HepG2 (cell line): ENCODE results near the gene PAQR5. TPM values are rescaled to one million over a fixed set of nuclear protein-coding genes. Genes with fewer than 3 reads are reported as not detected.

Experiments
- ATAC-seq: fragments of 200-7000 bp; cut with Tn5 transposase; 3 replicates; pipeline ENCODE4 v1.9.1; 2020; ENCODE audit warnings: mild to moderate bottlenecking, moderate library complexity
- BruUV-seq: library from RNA; stranded (reverse); fragments of 400-500 nt; replicated peaks from 2 replicates; lab custom pipeline; 2021; lab: Mats Ljungman, UMichigan
- CTCF ChIA-PET: fragments of 300-600 bp; formaldehyde crosslinking; extraction: SDS; loops from one replicate; lab custom pipeline; 2021; ENCODE audit warnings: low total read pairs, inconsistent platforms, low intra/inter-chr PET ratio; lab: Yijun Ruan, JAX
- POLR2A ChIA-PET: fragments of 350-600 bp; sonication (Branson Sonifier 250); formaldehyde crosslinking; loops from one replicate; lab custom pipeline; 2020; ENCODE audit warnings: antibody characterized with exemption, inconsistent platforms; lab: Yijun Ruan, JAX
- DNase-seq: peaks from one replicate; pipeline ENCODE4 v3.0.0-alpha.2; 2015; ENCODE audit warnings: low spot score
- FAIRE-seq: peaks from 3 replicates; lab custom pipeline; 2011; peaks lifted over from hg19 to GRCh38; lab: Jason Lieb, UNC
- H2AFZ ChIP-seq: one replicate; pipeline ENCODE4 v1.6.1; 2011; ENCODE audit warnings: low read length, inconsistent platforms
- H3K27ac ChIP-seq: fragments of 300-600 bp; 3 replicates; pipeline ENCODE4 v1.8.0; 2011; ENCODE audit warnings: mixed run types, mild to moderate bottlenecking, mixed read lengths, low read length, inconsistent platforms; ENCODE audit not compliant: insufficient read depth; ENCODE audit errors: extremely low read length
- H3K27me3 ChIP-seq, 2 experiments: fragments of 200-600 bp in 1 of 2; 2 replicates in 1 of 2; 3 replicates in 1 of 2; pipeline versions ENCODE4 v1.6.0 to v1.8.0; 2011; ENCODE audit warnings: low read length in 2 of 2, mild to moderate bottlenecking in 2 of 2, moderate library complexity in 2 of 2, inconsistent platforms in 1 of 2; ENCODE audit not compliant: insufficient read depth in 2 of 2, control insufficient read depth in 1 of 2
- H3K36me3 ChIP-seq, 2 experiments: fragments of 200-600 bp in 1 of 2; replicated peaks in 1 of 2; 2 replicates in 1 of 2; 3 replicates in 1 of 2; pipeline versions ENCODE4 v1.5.1 to v1.8.0; 2011; ENCODE audit warnings: low read length in 2 of 2, inconsistent platforms in 1 of 2; ENCODE audit not compliant: insufficient read depth in 2 of 2, control insufficient read depth in 1 of 2
- H3K4me1 ChIP-seq: 2 replicates; pipeline ENCODE4 v1.5.1; 2012; ENCODE audit warnings: low read length, inconsistent platforms; ENCODE audit not compliant: insufficient read depth
- H3K4me2 ChIP-seq: 2 replicates; pipeline ENCODE4 v1.6.0; 2011; ENCODE audit warnings: low read depth, low read length, inconsistent platforms
- H3K4me3 ChIP-seq, 3 experiments: fragments of 200-600 bp in 1 of 3; sonication (generic), shearing (Covaris generic) in 1 of 3; replicated peaks in 1 of 3; 2 replicates each; pipeline ENCODE4 v1.5.1; 2011 to 2016; ENCODE audit warnings: low read length in 3 of 3, inconsistent platforms in 2 of 3, low read depth in 2 of 3, mild to moderate bottlenecking in 2 of 3, control low read depth in 1 of 3, mixed read lengths in 1 of 3; ENCODE audit not compliant: insufficient read depth in 1 of 3
- H3K79me2 ChIP-seq: one replicate; pipeline ENCODE4 v1.6.1; 2011; ENCODE audit warnings: low read length, inconsistent platforms; ENCODE audit not compliant: insufficient read depth
- H3K9ac ChIP-seq: 2 replicates; pipeline ENCODE4 v1.6.0; 2011; ENCODE audit warnings: mild to moderate bottlenecking, low read depth, low read length, inconsistent platforms; ENCODE audit not compliant: insufficient read depth
- H3K9me3 ChIP-seq: 2 replicates; pipeline ENCODE4 v1.5.1; 2012; ENCODE audit warnings: mild to moderate bottlenecking, low read length
- H4K20me1 ChIP-seq: 2 replicates; pipeline ENCODE4 v1.6.0; 2011; ENCODE audit warnings: inconsistent platforms, mild to moderate bottlenecking, low read length, moderate library complexity; ENCODE audit not compliant: insufficient read depth
- CBX2 ChIP-seq, 2 experiments: fragments of 200-600 bp in 1 of 2; sonication (generic); formaldehyde crosslinking in 1 of 2; IDR thresholded peaks; 2 replicates each; pipeline versions ENCODE4 v1.7.0 to v1.8.1; 2018 to 2022; ENCODE audit warnings: low read depth in 2 of 2, low read length in 1 of 2, mild to moderate bottlenecking in 1 of 2, missing genetic modification reagents in 1 of 2
- CHD2 ChIP-seq: IDR thresholded peaks from 2 replicates; pipeline ENCODE4 v1.6.1; 2011; ENCODE audit warnings: low read depth, low read length, improper control_type of control experiment
- CREB1 ChIP-seq, 2 experiments: fragments of 450-650 bp in 1 of 2; IDR thresholded peaks; 2 replicates each; pipeline ENCODE4 v1.6.1; 2016 to 2017; ENCODE audit warnings: control low read depth in 1 of 2, mild to moderate bottlenecking in 1 of 2, missing compliant biosample characterization in 1 of 2, missing genetic modification characterization in 1 of 2
- ELF1 ChIP-seq: sonication (generic); formaldehyde crosslinking; IDR thresholded peaks from 2 replicates; pipeline ENCODE4 v1.4.0; 2020; ENCODE audit warnings: missing genetic modification reagents
- NPAS2 ChIP-seq: sonication (generic); formaldehyde crosslinking; IDR thresholded peaks from 2 replicates; pipeline ENCODE4 v1.8.0; 2022; ENCODE audit warnings: mild to moderate bottlenecking, missing genetic modification reagents, borderline replicate concordance
- ZFP36 ChIP-seq: fragments of 150-350 bp; IDR thresholded peaks from 2 replicates; pipeline ENCODE4 v1.6.1; 2018; ENCODE audit warnings: borderline replicate concordance, low read length, low read depth; ENCODE audit not compliant: partially characterized antibody
- ZNF615 ChIP-seq: sonication (generic); formaldehyde crosslinking; IDR thresholded peaks from 2 replicates; pipeline ENCODE4 v1.5.0; 2020; ENCODE audit warnings: mild to moderate bottlenecking, missing genetic modification reagents, borderline replicate concordance
- WGBS: methylation state at CpG from one replicate; pipeline ENCODE4 v1.1.6; 2017; ENCODE audit warnings: low lambda C conversion rate; 5-methylcytosine and 5-hydroxymethylcytosine counted together
- in situ Hi-C: cut with HindIII; loops from 2 replicates; pipeline ENCODE4 v1.10.0; 2017; ENCODE audit warnings: low pct_unique_long_range_greater_than_20kb; ENCODE audit not compliant: extremely low pct_ligation_motif_present
- intact Hi-C: fragments of 100-400 bp; cut with micrococcal nuclease; formaldehyde crosslinking; loops from one replicate; pipeline ENCODE4 v1.10.0; 2022; ENCODE audit not compliant: unreplicated experiment
- polyA plus RNA-seq, 8 experiments: library from polyadenylated mRNA; depleted of rRNA in 3 of 8; stranded (reverse) in 7 of 8; unstranded in 1 of 8; fragments of >200 nt; fragmentation: Illumina TruSeq in 4 of 8; extraction: Trizol in 4 of 8; gene quantifications; 2 replicates each; pipeline versions ENCODE4 v1.2.1 to v1.2.3, GENCODE V29; 2011 to 2016; ENCODE audit warnings: low read depth in 4 of 8, missing spikeins in 1 of 8, mixed read lengths in 1 of 8; ENCODE audit not compliant: insufficient read depth in 1 of 8
- total RNA-seq, 5 experiments: library from RNA; depleted of rRNA; stranded (reverse); fragments of >200 nt; fragmentation: Illumina TruSeq; extraction: Trizol; gene quantifications; 2 replicates each; pipeline ENCODE4 v1.2.3, GENCODE V29; 2016; ENCODE audit warnings: low read depth in 1 of 5
- TF ChIP-seq, protein P1 (sequence below): sonication (generic); formaldehyde crosslinking; IDR thresholded peaks from 2 replicates; pipeline ENCODE4 v1.4.0; 2020; ENCODE audit warnings: mild to moderate bottlenecking, missing genetic modification reagents

The PAQR5 gene
- total and polyA plus RNA-seq, 2 of the 13 experiments (the other 11 are each of a cell fraction or from before 2014, with no cell fraction given) = 0.53 to 1.3 TPM

DNA sequence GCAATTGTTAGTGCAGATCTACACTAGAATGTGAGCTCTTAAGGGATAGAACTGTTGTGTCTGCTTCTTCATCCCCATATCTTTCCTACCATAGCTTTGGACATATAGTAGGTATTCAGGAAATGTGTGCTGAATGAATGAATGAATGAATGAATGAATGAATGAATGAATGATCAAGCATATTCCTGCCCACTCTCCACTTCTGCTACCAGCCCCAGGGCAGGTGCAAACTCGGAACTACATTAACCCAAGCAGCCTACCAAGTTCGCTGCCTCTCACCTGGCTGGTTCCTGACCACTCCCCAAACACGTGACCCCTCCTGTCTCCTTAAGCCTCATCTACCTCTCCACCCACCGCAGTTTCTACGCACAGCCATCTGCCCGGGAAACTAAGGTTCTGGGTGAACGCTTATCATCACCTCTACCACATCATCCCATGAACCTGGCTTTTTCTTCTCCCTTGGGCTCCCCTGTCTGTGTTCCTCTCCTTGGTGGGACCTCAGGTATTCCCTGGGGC, 26.8 kb downstream of the PAQR5 start:
- Histone ChIP-seq H3K27me3 (peaks cover 0 to 5% of the 10 kb centered on the region in 2 experiments; a peak in 1 of 5 replicates), H3K4me2 (no peak overlapping the region), H4K20me1 (no peaks in the 10 kb centered on the region), H3K9me3 (no peaks in the 10 kb centered on the region), H3K36me3 (no peaks in the 10 kb centered on the region), H3K79me2 (no peaks in the 10 kb centered on the region), H3K27ac (no peak overlapping the region), H3K4me1 (peaks cover 7% of the 10 kb centered on the region; the same call in 1 of the 2 replicates), H3K4me3 (no peak overlapping the region), H3K9ac (no peak overlapping the region), H2AFZ (no peak overlapping the region)
- DNase-seq = no peak
- CTCF ChIA-PET = no interaction called here
- POLR2A ChIA-PET = no interaction called here
- intact Hi-C loops = no loop called here
- TF ChIP-seq NPAS2 (CRISPR knock-in tag) (no peak), CHD2 (no peak), ZFP36 (no peak), CREB1 (IDR thresholded peaks at IDR 0.05) (no peak), CREB1 (CRISPR knock-in tag; IDR thresholded peaks at IDR 0.05) (no peak), ZNF615 (CRISPR knock-in tag) (no peak), ELF1 (CRISPR knock-in tag) (no peak), CBX2 (IDR thresholded peaks at IDR 0.05; ENCODE audit: low read depth, low read length) (no peak), CBX2 (CRISPR knock-in tag; IDR thresholded peaks at IDR 0.05; ENCODE audit: low read depth) (no peak)
- TF ChIP-seq, protein P1, sequence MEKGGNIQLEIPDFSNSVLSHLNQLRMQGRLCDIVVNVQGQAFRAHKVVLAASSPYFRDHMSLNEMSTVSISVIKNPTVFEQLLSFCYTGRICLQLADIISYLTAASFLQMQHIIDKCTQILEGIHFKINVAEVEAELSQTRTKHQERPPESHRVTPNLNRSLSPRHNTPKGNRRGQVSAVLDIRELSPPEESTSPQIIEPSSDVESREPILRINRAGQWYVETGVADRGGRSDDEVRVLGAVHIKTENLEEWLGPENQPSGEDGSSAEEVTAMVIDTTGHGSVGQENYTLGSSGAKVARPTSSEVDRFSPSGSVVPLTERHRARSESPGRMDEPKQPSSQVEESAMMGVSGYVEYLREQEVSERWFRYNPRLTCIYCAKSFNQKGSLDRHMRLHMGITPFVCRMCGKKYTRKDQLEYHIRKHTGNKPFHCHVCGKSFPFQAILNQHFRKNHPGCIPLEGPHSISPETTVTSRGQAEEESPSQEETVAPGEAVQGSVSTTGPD (CRISPR knock-in tag) = no peak
- BruUV-seq = no TSS peak
- ATAC-seq = no peak
- FAIRE-seq = no peak
- in situ Hi-C loops = no loop called here
- WGBS = 53% methylated on average over 7 of the region's 7 CpGs
